ENCODE data around the gene USP37. TPM values are rescaled to one million over a fixed set of nuclear protein-coding genes. Genes with fewer than 3 reads are reported as not detected.

The USP37 gene
- polyA plus RNA-seq, result 9.0 TPM
- long read RNA-seq, donor 1, result 0 reads
- long read RNA-seq, donor 2, partial matches to known transcripts, result 865 of 924 reads
- long read RNA-seq, donor 2, other reads (novel, unspliced or antisense), result 59 of 924 reads
- long read RNA-seq, donor 3, result 0 reads
- long read RNA-seq, donor 4, result 0 reads
- long read RNA-seq, donor 5, full-length matches to known transcripts, result 1 of 1 reads
- long read RNA-seq, donor 5, partial matches to known transcripts, result 0 of 1 reads
- long read RNA-seq, donor 5, other reads (novel, unspliced or antisense), result 0 of 1 reads
- long read RNA-seq, donor 6, partial matches to known transcripts, result 10 of 10 reads
- long read RNA-seq, donor 6, other reads (novel, unspliced or antisense), result 0 of 10 reads
- long read RNA-seq, donor 7, full-length matches to known transcripts, result 1 of 1 reads
- long read RNA-seq, donor 7, partial matches to known transcripts, result 0 of 1 reads
- long read RNA-seq, donor 7, other reads (novel, unspliced or antisense), result 0 of 1 reads
- long read RNA-seq, donor 8, full-length matches to known transcripts, result 1 of 1 reads
- long read RNA-seq, donor 8, partial matches to known transcripts, result 0 of 1 reads
- long read RNA-seq, donor 8, other reads (novel, unspliced or antisense), result 0 of 1 reads
- long read RNA-seq, donor 9, full-length matches to known transcripts, result 1 of 1 reads
- long read RNA-seq, donor 9, partial matches to known transcripts, result 0 of 1 reads
- long read RNA-seq, donor 9, other reads (novel, unspliced or antisense), result 0 of 1 reads
- long read RNA-seq, donor 10, result 0 reads
- long read RNA-seq, donor 11, full-length matches to known transcripts, result 1 of 1 reads
- long read RNA-seq, donor 11, partial matches to known transcripts, result 0 of 1 reads
- long read RNA-seq, donor 11, other reads (novel, unspliced or antisense), result 0 of 1 reads

- DNase-seq, result peak; percentile 98 to 99
- WGBS (ENCODE audit: insufficient coverage, low lambda C conversion rate), result no CpG with 5 or more reads among the region's 77 CpGs
Measured at GRCh38 chr2:218568190-218569037, at the start of gene USP37, which contains the start of gene CNOT9. Gene USP37, minus strand, starts transcription at chr2:218568351. Its CDS starts 9,698 bp downstream, at chr2:218558653. Gene CNOT9, plus strand, starts transcription at chr2:218568839. Its CDS starts 116 bp downstream, at chr2:218568955.

GRCh38 chr2:218615868-218616315, 47.7 kb upstream of the USP37 start:
- 28% methylated on average over 2 of the region's 6 CpGs for WGBS (ENCODE audit: insufficient coverage, low lambda C conversion rate)
- Histone ChIP-seq H3K4me1 (ENCODE audit: control insufficient read depth, insufficient read depth, low read length) (no peaks in the 10 kb centered on the region), H3K27me3 (ENCODE audit: control insufficient read depth, insufficient read depth, low read length) (peaks cover 2% of the 10 kb centered on the region), H3K27ac (ENCODE audit: low read length) (no peak overlapping the region), H3K36me3 (ENCODE audit: control insufficient read depth, insufficient read depth, low read length) (no peaks in the 10 kb centered on the region), H3K9me3 (ENCODE audit: control insufficient read depth, low read depth, low read length) (no peaks in the 10 kb centered on the region), H3K4me3 (ENCODE audit: low read length) (no peak overlapping the region)
- DNase-seq, result peak; percentile 29 to 52

More at GRCh38 chr2:218568190-218569037, at the start of gene USP37, which contains the start of gene CNOT9:
- Histone ChIP-seq H3K4me3 (ENCODE audit: low read length) (peak within 1 kb of the TSS; percentile 81), H3K27me3 (ENCODE audit: control insufficient read depth, insufficient read depth, low read length) (no peaks in the 10 kb centered on the region), H3K4me1 (ENCODE audit: control insufficient read depth, insufficient read depth, low read length) (peaks cover 14% of the 10 kb centered on the region), H3K9me3 (ENCODE audit: control insufficient read depth, low read depth, low read length) (no peaks in the 10 kb centered on the region), H3K27ac (ENCODE audit: low read length) (peak within 1 kb of the TSS; percentile 91), H3K36me3 (ENCODE audit: control insufficient read depth, insufficient read depth, low read length) (peaks cover 14% of the 10 kb centered on the region)

GRCh38 chr2:218607436-218608115, 39.4 kb upstream of the USP37 start, which contains the start of gene PLCD4:
Gene PLCD4, plus strand, starts transcription at chr2:218607899. Its CDS starts 7,841 bp downstream, at chr2:218615740.
- no peak for DNase-seq
- H3K36me3 ChIP-seq (ENCODE audit: control insufficient read depth, insufficient read depth, low read length), result no peaks in the 10 kb centered on the region
- 55% methylated on average over 2 of the region's 8 CpGs for WGBS (ENCODE audit: insufficient coverage, low lambda C conversion rate)
- H3K9me3 ChIP-seq (ENCODE audit: control insufficient read depth, low read depth, low read length), result no peaks in the 10 kb centered on the region
- H3K27me3 ChIP-seq (ENCODE audit: control insufficient read depth, insufficient read depth, low read length), result peaks cover 2% of the 10 kb centered on the region
- H3K27ac ChIP-seq (ENCODE audit: low read length), result peak within 1 kb of the TSS; percentile 15
- H3K4me3 ChIP-seq (ENCODE audit: low read length), result no peak within 1 kb of the TSS
- H3K4me1 ChIP-seq (ENCODE audit: control insufficient read depth, insufficient read depth, low read length), result no peaks in the 10 kb centered on the region

GRCh38 chr2:218605432-218605831, 37.3 kb upstream of the USP37 start:
- H3K4me3 ChIP-seq (ENCODE audit: low read length), result no peak overlapping the region
- H3K36me3 ChIP-seq (ENCODE audit: control insufficient read depth, insufficient read depth, low read length), result no peaks in the 10 kb centered on the region
- no peaks in the 10 kb centered on the region for H3K4me1 ChIP-seq (ENCODE audit: control insufficient read depth, insufficient read depth, low read length)
- no peak for DNase-seq
- H3K27ac ChIP-seq (ENCODE audit: low read length), result no peak overlapping the region
- WGBS (ENCODE audit: insufficient coverage, low lambda C conversion rate), result no CpG with 5 or more reads among the region's 2 CpGs
- no peaks in the 10 kb centered on the region for H3K9me3 ChIP-seq (ENCODE audit: control insufficient read depth, low read depth, low read length)
- no peaks in the 10 kb centered on the region for H3K27me3 ChIP-seq (ENCODE audit: control insufficient read depth, insufficient read depth, low read length)

- Histone ChIP-seq H3K9me3 (ENCODE audit: control insufficient read depth, low read depth, low read length) (no peaks in the 10 kb centered on the region), H3K27ac (ENCODE audit: low read length) (no peak overlapping the region), H3K36me3 (ENCODE audit: control insufficient read depth, insufficient read depth, low read length) (peaks cover 60% of the 10 kb centered on the region), H3K27me3 (ENCODE audit: control insufficient read depth, insufficient read depth, low read length) (no peaks in the 10 kb centered on the region), H3K4me1 (ENCODE audit: control insufficient read depth, insufficient read depth, low read length) (no peaks in the 10 kb centered on the region), H3K4me3 (ENCODE audit: low read length) (no peak overlapping the region)
- WGBS (ENCODE audit: insufficient coverage, low lambda C conversion rate), result no CpG with 5 or more reads among the region's 1 CpG
- DNase-seq, result no peak
Measured at GRCh38 chr2:218585541-218585940, 17.4 kb upstream of the USP37 start.

GRCh38 chr2:218583983-218584850, 16.1 kb upstream of the USP37 start:
- H3K9me3 ChIP-seq (ENCODE audit: control insufficient read depth, low read depth, low read length), result no peaks in the 10 kb centered on the region
- WGBS (ENCODE audit: insufficient coverage, low lambda C conversion rate), result 100% methylated on average over 1 of the region's 6 CpGs
- H3K36me3 ChIP-seq (ENCODE audit: control insufficient read depth, insufficient read depth, low read length), result peaks cover 52% of the 10 kb centered on the region
- no peaks in the 10 kb centered on the region for H3K27me3 ChIP-seq (ENCODE audit: control insufficient read depth, insufficient read depth, low read length)
- H3K4me1 ChIP-seq (ENCODE audit: control insufficient read depth, insufficient read depth, low read length), result no peaks in the 10 kb centered on the region
- no peak for DNase-seq
- no peak overlapping the region for H3K27ac ChIP-seq (ENCODE audit: low read length)
- H3K4me3 ChIP-seq (ENCODE audit: low read length), result no peak overlapping the region

GRCh38 chr2:218582076-218582475, 13.9 kb upstream of the USP37 start:
- no peaks in the 10 kb centered on the region for H3K9me3 ChIP-seq (ENCODE audit: control insufficient read depth, low read depth, low read length)
- DNase-seq, result no peak
- H3K27ac ChIP-seq (ENCODE audit: low read length), result no peak overlapping the region
- H3K27me3 ChIP-seq (ENCODE audit: control insufficient read depth, insufficient read depth, low read length), result no peaks in the 10 kb centered on the region
- H3K4me1 ChIP-seq (ENCODE audit: control insufficient read depth, insufficient read depth, low read length), result no peaks in the 10 kb centered on the region
- H3K4me3 ChIP-seq (ENCODE audit: low read length), result no peak overlapping the region
- H3K36me3 ChIP-seq (ENCODE audit: control insufficient read depth, insufficient read depth, low read length), result peaks cover 51% of the 10 kb centered on the region
- 80% methylated on average over 1 of the region's 7 CpGs for WGBS (ENCODE audit: insufficient coverage, low lambda C conversion rate)

- H3K27ac ChIP-seq (ENCODE audit: low read length), result no peak overlapping the region
- no peak overlapping the region for H3K4me3 ChIP-seq (ENCODE audit: low read length)
- DNase-seq, result no peak
- no peaks in the 10 kb centered on the region for H3K4me1 ChIP-seq (ENCODE audit: control insufficient read depth, insufficient read depth, low read length)
- 80% methylated on average over 1 of the region's 3 CpGs for WGBS (ENCODE audit: insufficient coverage, low lambda C conversion rate)
- no peaks in the 10 kb centered on the region for H3K9me3 ChIP-seq (ENCODE audit: control insufficient read depth, low read depth, low read length)
- no peaks in the 10 kb centered on the region for H3K27me3 ChIP-seq (ENCODE audit: control insufficient read depth, insufficient read depth, low read length)
- peaks cover 26% of the 10 kb centered on the region for H3K36me3 ChIP-seq (ENCODE audit: control insufficient read depth, insufficient read depth, low read length)
Measured at GRCh38 chr2:218578272-218578877, 10.2 kb upstream of the USP37 start.

Measured in large intestine (tissue), 12 donors.